Medulla oblongata (tissue), 1 donor: ENCODE measurements around the gene CCDC59.
"Not testable (repeated sequence)": the region's sequence is repeated elsewhere in the genome, so short reads cannot be mapped to it uniquely, and the experiment has no call there.

Experiments
- DNase-seq: peaks from one replicate; pipeline ENCODE4 v3.0.0-alpha.2; 2015; ENCODE audit errors: extremely low spot score

CCDC59 gene, protein sequence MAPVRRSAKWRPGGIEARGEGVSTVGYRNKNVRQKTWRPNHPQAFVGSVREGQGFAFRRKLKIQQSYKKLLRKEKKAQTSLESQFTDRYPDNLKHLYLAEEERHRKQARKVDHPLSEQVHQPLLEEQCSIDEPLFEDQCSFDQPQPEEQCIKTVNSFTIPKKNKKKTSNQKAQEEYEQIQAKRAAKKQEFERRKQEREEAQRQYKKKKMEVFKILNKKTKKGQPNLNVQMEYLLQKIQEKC

DNA sequence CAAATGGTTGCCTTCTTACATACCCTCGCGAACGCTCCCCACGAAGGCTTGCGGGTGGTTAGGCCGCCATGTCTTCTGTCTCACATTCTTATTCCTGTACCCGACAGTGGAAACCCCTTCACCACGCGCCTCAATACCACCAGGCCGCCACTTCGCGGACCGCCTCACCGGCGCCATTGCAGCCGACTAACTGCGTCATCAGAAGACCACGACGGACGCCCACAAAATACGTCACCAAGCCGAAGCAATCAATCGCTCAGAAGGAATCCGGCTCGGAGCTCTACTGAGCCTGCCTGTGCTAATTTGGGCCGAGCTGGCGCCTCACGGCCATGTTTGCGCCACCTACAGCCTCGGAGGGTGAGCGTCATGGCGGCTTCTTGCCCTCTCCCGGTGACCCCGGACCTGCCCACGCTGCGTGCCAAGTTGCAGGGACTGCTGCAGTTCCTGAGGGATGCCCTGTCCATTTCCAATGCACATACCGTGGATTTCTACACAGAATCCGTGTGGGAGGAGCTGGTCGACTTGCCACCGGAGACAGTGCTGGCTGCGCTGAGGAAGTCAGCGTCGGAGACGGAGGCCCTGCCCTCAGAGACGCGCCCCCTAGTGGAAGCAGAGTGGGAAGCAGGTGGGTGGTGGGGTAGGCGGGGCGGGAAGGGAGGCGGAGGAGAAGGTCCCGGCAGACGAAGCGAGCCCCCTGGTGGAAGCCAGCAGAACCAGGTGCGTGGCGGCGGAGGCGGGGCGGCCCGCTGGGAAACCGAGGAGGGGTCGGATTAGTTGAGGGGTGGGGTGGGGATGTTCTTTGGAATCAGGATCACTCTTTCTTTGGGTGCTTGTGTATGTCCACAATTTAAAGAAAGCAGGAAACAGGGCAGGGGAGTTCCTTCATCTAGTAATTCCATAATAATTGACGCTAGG, at the start of gene CCDC59, which contains the start of gene METTL25:
TSS of gene CCDC59 (minus strand) at position 188 of the 915 bp plus-strand sequence. CDS start at position 177, 11 bp downstream.
TSS of gene METTL25 (plus strand) at position 330 of the 915 bp plus-strand sequence. CDS start at position 367, 37 bp downstream.
- DNase-seq, result peak; percentile 98

DNA sequence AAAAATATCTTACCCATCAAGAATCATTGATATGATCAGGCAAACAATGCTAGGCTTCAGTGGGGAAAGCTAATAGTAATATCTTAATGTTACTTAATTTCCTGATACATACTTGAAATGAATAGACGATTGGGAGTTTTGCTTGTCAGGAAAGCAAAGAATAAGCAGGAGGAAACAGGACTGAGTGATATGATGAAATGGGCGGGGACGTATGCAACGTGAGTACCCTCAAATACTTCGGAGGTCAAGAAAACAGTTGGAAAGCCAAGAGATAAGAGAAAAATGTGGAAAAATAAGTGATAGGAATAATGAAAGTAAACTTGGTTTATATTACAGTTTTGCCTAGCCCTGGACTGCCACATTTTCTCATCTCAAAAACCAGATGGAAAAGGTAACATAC, 49.3 kb upstream of the CCDC59 start:
- no peak for DNase-seq

DNA sequence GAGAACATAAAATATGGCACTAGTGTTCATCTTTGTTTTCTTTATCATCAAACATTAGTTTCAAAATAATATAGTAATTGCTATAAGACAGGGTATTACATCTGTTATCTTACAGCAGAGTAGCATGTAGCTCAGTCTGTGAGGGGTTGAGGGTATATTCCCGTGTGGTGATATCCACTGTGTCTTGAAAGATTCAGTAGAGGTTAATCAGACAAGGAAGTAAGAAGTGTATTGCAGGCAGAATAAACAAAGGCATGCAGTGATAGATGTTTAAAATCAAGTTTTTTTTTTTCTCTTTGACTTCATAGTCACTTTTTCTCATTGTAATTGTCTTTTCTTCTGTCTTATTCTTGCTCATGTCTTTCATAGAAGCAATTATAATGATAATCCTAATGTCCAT, 48.5 kb upstream of the CCDC59 start:
- DNase-seq, result no peak

DNA sequence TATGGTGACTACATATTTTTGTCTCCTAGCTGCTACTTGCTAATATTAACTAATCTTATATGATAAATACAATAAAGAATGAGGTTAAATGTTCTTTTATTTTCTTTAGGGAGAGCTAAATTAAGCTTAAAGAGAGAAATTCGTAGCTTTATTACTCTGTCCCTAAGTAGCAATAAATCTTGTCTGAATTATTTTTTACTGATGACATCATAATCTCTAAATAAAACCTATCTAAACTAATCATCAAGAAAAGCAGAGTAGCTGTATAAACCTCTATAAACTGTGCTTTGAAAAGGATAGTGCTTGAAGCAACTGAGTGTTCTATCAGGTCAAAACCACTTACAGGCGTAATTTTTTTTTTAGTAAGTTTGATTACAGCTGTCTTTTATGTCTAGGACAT, 42.6 kb upstream of the CCDC59 start:
- no peak for DNase-seq

DNA sequence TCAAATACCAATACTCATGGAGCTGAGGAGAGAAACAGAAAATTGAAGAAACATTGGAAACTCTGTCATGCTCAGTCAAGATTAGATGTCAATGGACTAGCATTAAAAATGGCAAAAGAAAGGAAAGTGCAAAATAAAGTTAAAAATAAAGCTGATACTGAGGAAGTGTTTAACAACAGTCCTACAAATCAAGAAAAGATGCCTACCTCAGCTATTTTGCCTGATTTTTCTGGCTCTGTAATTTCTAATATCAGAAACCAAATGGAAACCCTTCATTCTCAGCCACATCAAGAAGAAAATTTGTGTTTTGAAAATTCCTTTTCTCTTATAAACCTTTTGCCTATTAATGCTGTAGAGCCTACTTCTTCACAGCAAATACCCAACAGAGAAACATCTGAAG, 40.7 kb upstream of the CCDC59 start:
- DNase-seq, result no peak

DNA sequence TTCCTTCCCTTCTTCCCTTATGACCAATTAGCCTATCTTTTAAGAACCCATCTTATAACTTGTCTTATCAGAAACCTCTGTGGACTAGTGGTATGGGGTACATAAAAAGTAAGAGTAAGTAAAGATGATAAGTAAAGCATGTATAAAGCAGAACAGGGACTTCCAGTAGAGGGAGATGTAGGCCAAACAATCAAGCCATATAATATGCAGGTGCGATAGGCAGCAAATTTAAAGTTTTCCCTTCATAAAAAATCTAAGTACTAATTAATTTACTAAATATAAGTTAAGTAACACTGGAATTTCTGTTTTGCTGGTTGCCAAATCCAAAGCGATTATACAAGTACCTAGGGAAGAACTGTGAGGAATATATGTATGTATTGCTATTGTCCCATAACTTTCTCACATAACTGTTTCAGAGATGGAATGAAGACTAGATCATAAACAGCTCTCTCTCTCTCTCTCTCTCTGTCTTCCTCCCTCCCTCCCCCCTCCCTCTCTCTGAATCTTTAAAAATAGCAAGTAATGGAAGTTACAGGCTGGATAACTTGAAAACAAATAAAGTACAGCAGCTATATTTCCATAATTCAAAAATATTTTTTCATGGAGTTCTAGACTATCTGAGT, 25.9 kb upstream of the CCDC59 start:
- DNase-seq, result peak; percentile 31

DNA sequence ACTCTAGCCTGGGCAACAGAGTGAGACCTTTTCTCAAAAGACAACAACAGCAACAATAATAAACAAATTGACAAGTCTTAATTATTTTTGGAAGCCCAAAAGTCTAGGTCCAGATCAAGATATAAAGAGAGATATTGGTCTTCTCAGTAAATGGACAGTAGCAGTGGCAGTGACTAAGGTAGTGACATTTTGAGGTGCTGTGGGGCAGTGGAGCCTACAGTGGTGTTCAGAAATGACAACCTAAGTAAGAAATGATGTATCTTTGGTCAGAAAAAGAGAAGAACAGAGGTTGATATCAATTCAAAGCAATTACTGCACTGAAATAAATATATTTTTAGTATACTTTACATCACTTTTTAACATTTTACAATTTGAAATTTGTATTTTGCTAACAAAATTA, 20.8 kb upstream of the CCDC59 start:
- DNase-seq, result no peak

DNA sequence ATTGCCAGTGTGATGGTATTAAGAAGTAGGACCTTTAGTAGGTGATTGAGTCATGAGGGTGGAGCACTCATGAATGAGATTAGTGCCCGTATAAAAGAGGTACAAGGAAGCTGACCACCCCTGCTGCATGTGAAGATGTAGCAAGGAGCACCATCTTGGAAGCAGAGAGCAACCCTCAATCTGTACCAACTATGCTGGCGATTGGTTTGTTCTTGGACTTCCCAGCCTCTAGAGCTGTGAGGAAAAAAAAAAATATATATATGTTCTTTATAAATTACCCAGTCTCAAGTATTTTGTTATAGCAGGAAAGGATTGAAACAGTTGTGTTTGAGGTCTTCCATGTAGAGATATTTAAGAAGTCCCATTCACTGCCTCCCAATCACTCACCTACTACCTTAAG, 17.0 kb upstream of the CCDC59 start:
- DNase-seq, result no peak

DNA sequence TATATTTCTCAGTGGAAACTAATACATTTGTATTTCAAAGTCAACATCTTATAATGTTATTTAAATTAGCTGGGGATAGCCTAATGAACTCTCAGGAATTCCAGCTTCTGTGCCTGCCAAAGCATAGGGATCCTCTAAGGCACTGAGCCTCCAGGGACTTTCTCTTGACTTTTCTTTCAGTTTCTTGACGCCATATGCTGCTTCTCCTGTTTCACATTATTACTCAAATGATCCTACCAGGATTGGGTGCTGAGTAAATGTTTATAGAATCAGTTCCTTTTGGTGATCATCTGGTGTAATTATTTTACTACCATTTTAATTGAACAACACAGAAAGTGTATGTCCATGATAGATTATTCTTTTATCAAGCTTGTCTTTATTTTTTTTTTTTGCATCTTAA, 8.0 kb upstream of the CCDC59 start:
- DNase-seq, result no peak

DNA sequence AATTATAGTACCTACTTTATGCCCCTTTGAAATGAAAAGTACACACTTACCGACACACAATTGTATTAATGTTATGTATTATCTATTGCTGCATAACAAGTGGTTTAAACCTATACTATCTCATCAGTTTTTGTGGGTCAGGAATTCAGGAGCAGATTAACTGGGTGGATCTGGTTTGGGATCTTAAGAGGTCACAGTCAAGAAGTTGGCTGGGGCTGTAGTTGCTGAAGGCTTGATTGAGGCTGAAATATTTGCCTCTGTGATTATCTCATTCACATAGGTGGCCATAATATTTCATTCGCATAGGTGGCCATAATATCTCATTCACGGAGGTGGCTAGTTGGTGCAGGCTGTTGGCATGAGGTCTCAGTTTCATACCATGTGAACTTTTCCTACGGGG, 5.8 kb upstream of the CCDC59 start:
- DNase-seq, result no peak

DNA sequence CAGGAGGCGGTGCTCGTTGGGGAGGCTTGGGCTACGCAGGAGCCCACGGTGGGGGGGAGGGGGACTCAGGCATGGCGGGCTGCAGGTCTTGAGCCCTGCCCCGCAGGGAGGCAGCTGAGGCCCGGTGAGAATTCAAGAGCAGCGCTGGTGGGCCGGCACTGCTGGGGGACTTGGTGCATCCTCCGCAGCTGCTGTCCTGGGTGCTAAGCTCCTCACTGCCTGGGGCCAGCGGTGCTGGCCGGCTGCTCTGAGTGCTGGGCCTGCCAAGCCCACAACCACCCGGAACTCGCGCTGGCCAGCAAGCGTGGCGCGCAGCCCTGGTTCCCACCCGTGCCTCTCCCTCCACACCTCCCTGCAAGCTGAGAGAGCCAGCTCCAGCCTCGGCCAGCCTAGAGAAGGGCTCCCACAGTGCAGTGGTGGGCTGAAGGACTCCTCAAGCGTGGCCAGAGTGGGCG, 3.3 kb upstream of the CCDC59 start:
- no peak for DNase-seq

DNA sequence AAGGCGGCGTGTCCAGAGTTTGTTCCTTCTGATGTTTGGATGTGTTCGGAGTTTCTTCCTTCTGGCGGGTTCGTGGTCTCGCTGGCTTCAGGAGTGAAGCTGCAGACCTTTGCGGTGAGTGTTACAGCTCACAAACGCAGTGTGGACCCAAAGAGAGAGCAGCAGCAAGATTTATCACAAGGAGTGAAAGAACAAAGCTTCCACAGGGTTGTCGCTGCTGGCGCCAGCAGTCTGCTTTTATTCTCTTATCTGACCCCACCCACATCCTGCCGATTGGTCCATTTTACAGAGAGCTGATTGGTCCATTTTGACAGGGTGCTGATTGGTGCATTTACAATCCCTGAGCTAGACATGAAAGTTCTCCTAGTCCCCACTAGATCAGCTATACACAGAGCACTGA, 2.6 kb upstream of the CCDC59 start:
- not testable (repeated sequence) for DNase-seq

DNA sequence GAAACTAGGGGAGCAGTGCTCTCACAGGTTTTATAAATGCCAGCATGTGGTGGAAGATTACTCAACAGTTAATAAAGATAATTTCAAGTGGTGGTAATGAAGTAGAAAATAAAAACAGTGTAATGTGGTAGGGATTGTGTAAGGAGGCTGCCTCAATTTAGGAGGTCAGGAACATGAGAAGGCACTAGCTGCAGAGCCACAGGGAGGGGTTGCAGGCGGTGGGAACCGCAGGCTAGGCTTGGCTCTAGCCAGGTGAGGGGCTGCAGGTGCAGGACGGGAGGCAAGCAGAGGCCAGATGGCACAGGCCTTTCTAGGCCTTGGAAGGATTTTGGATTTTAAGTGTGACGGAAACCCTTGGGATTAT, 910 bp upstream of the CCDC59 start:
- no peak for DNase-seq

DNA sequence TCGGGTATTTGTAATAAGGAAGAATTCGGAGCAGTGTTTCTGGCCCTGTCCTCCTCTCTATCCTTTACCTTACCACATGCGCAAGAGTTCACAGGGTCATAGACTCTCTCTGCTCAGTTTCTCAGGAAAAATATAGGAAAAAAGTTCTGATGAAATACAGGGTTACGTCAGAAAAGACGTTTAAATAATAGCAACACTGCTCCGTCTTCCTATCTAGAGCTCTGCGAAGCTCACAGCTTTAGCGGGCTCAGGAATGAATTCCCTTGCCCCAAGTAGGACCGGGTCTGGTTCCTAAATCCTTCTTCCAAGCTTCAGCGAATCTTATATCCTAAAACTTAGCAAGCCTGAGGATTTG, 365 bp downstream of the CCDC59 start:
- DNase-seq, result no peak

DNA sequence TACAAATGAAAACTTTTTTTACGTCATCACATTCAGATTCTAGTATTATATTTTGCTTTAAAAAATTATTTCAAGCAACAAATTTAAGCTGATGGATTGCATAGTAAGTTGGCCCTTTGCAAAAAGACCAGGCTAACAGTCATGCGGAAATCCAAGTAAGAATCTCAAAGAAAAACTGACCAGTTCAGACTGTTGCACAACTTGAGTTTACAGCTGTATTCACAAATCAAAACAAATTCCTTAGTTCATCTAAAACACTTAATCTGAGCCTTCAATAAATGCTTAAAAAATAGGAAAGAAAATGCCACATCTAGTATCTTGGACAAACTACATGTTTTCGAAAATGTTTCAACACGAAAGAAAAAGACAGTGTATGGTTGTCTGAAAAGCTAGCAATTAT, 847 bp downstream of the CCDC59 start:
- no peak for DNase-seq

DNA sequence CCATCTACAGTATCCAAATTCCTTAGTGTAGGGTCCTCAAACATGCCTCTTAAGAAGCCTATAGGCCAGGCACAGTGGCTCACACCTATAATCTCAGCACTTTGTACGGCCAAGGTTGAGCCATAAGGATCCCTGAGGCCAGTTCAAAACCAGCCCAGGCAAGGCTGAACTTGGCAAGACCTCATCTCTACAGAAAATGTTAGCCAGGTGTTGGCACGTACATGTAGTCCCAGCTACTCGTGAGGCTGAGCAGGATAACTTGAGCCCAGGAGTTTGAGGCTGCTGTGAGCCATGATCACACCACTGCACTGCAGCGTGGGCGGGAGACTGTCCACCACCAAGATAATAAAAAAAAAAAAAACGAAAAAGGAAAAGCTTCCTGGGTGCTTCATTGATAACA, 6.8 kb downstream of the CCDC59 start:
- DNase-seq, result no peak

DNA sequence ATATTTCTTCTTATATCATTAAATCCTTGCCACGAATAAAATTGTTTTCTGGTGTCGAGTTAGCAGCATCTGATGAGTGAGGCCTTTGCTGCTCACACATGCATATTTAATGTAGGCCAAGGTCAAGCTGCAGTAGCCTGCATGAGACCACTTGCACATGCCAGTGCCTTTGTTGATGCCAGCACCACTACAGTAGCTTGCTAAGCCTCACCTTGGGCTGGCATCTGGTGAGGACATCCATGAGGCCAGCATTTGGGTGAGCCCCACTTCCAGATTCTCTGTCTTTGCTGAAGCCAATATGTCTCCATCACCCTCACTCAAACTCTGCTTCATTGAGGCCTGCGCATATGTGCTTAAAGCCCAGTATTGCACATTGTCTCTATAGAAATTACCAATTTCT, 8.0 kb downstream of the CCDC59 start:
- no peak for DNase-seq

DNA sequence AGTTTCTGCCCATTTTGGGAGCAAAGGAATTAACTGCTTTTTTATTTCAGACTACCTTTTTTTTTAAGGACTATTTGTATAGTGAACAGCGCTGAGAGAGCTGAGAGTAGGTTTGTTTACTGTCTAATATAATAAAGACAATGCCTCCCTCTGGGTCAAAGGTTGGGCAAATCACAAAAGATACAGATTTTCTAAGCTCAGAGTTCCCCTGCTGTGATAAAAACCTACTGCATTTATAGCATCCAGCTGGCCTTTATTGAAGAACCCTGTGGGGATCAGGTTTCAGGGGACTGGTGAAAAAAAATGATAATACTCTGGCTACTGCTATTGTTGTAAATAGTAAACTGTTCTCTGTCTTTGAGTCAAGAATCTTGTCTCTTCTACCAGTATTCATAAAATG, 28.7 kb downstream of the CCDC59 start:
- DNase-seq, result no peak

DNA sequence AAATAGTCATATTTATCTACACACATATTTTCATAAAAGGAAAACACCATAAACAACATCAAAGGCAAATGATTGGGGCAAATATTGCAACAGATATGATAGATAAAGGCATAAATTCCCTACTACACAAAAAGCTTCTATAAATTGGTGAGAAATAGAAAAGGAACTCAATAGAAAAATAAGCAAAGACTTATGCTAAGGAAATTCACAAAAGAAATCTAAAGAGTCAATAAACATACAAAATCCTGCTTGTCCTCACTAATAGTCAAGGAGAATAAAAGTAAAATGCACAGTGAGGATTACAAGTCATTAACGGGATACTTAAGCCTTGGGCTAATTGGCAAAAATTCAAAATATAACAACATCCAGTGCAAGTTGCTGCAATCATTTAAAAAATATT, 30.3 kb downstream of the CCDC59 start:
- no peak for DNase-seq

DNA sequence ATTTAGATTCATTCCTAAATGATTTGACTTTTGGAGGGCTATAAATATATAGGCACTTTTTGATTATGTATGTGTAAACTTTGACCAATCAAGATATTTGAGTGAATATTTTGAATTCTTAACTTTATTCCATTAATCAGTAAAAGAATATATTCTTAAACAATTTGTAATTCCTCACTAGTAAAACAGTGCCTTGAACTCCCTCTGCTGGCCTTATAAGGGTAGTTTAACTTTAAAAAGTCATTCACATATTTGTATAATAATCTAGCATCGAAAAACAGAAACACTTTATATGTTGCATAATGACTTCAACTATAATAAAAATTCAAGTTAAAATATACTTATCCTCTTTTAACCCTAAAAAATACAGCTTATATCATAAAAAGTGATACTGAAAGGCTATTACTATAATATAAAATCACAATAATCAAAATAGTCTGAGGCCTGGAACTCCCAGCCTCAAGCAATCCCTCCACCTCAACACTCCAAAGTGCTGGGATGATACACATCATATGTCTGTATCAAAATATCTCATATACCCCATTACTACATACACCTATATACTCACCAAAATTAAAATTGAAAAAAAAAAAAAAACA, 31.2 kb downstream of the CCDC59 start:
- DNase-seq, result peak; percentile 39

DNA sequence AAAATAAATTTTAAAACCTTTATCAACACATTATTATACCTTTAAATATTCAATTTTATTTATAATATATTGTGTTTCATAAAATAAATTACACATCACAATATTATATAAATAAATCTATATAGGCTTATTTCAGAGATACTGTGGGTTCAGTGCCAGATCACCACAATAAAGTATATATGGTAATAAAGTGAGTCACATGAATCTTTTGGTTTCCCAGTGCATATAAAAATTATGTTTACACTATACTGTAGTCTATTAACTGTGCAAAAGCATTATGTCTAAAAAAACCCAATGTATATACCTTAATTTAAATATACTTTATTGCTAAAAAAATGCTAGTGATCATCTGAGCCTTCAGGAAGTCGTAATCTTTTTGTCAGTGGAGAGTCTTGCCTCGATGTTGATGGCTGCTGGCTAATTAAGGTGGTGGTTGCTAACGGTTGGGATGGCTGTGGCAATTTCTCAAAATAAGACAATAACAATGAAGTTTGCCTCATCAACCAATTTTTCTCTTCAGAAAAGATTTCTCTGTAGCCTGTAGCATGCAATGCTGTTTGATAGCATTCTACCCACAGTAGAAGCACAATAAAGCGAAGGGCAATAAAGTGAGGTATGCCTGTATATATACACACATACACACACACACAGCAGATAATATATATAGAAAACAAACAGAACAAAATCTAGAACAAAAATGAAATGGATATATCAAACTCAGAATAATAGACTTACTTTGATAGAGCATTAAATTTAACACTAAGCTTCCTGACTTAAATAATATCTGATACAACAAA, 32.4 kb downstream of the CCDC59 start:
- DNase-seq, result no peak

DNA sequence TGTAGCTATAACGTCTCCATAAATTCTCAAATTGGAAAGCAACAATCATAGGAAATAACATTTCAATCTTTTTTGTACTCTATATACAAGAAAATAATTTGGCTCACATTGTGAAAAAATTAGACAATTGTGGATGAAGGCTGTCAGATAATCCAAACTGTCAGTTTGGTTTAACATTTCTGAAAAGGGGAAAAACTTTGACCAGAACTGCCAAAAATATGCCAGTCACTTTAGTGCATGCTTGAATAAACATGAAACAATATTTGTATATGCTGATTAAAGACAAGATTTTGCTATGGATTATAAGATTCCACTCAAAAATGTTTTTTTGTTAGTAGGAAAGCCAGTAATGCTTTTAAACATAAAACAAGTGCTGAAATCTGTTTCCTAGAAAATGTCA, 38.9 kb downstream of the CCDC59 start:
- DNase-seq, result no peak
